GM12878 (cell line): ENCODE data around the gene SLC2A2. TPM values are rescaled to one million over a fixed set of nuclear protein-coding genes. Genes with fewer than 3 reads are reported as not detected.
A peak's percentile ranks its signal among the peaks of the same experiment; 100 is the strongest.

Experiments
- ATF7 ChIP-seq: fragments of 450-650 bp; IDR thresholded peaks from 2 replicates; pipeline ENCODE4 v1.6.1; 2016; ENCODE audit warnings: low read depth, mild to moderate bottlenecking
- SKIL ChIP-seq: fragments of 450-650 bp; IDR thresholded peaks from 2 replicates; pipeline ENCODE4 v1.6.1; 2017; ENCODE audit warnings: mild to moderate bottlenecking, low read depth, inconsistent platforms; ENCODE audit not compliant: poor library complexity, severe bottlenecking
- TCF3 ChIP-seq: IDR thresholded peaks from 2 replicates; pipeline ENCODE4 v1.6.1; 2012; ENCODE audit warnings: low read depth, mild to moderate bottlenecking, low read length, borderline replicate concordance; ENCODE audit not compliant: insufficient read depth
- ZBTB11 ChIP-seq: fragments of 450-650 bp; formaldehyde crosslinking; IDR thresholded peaks from 2 replicates; pipeline ENCODE4 v1.5.0; 2022; ENCODE audit warnings: mild to moderate bottlenecking, missing genetic modification characterization
- ZNF687 ChIP-seq: fragments of 450-650 bp; IDR thresholded peaks from 2 replicates; pipeline ENCODE4 v1.6.1; 2017; ENCODE audit warnings: mild to moderate bottlenecking, moderate library complexity
- polyA plus RNA-seq, 11 experiments: library from polyadenylated mRNA; depleted of rRNA in 4 of 11; unstranded in 6 of 11; stranded (reverse) in 5 of 11; fragments of >200 nt; fragmentation: Nextera tagmentation in 4 of 11; fragmentation: Illumina TruSeq in 1 of 11; extraction: Ambion mirVana in 4 of 11; extraction: Trizol in 1 of 11; gene quantifications; 1 replicate in 1 of 11; 2 replicates in 10 of 11; pipeline versions ENCODE4 v1.2.1 to v1.2.3, GENCODE V29; 2011 to 2016; ENCODE audit warnings: inconsistent platforms in 2 of 11, missing spikeins in 2 of 11, low read depth in 1 of 11
- total RNA-seq, 4 experiments: library from RNA; depleted of rRNA in 3 of 4; stranded (reverse); fragments of >200 nt in 3 of 4; fragmentation: Illumina TruSeq in 1 of 4; extraction: Trizol in 1 of 4; gene quantifications; 2 replicates each; pipeline versions ENCODE4 v1.2.1 to v1.2.3, GENCODE V29; 2013 to 2021
- TF ChIP-seq, protein P1 (sequence below): fragments of 450-650 bp; formaldehyde crosslinking; IDR thresholded peaks from 2 replicates; pipeline ENCODE4 v1.4.0; 2020; ENCODE audit warnings: mild to moderate bottlenecking, moderate library complexity

The SLC2A2 gene
- total and polyA plus RNA-seq, 10 of the 15 experiments (the other 5 are each of a cell fraction or from before 2014, with no cell fraction given), result 0.04 to 0.10 (median 0.04) TPM; not detected in 7

GRCh38 chr3:170982733-170983132 is 43.8 kb downstream of the SLC2A2 start (continued):
- TF ChIP-seq, protein P1, sequence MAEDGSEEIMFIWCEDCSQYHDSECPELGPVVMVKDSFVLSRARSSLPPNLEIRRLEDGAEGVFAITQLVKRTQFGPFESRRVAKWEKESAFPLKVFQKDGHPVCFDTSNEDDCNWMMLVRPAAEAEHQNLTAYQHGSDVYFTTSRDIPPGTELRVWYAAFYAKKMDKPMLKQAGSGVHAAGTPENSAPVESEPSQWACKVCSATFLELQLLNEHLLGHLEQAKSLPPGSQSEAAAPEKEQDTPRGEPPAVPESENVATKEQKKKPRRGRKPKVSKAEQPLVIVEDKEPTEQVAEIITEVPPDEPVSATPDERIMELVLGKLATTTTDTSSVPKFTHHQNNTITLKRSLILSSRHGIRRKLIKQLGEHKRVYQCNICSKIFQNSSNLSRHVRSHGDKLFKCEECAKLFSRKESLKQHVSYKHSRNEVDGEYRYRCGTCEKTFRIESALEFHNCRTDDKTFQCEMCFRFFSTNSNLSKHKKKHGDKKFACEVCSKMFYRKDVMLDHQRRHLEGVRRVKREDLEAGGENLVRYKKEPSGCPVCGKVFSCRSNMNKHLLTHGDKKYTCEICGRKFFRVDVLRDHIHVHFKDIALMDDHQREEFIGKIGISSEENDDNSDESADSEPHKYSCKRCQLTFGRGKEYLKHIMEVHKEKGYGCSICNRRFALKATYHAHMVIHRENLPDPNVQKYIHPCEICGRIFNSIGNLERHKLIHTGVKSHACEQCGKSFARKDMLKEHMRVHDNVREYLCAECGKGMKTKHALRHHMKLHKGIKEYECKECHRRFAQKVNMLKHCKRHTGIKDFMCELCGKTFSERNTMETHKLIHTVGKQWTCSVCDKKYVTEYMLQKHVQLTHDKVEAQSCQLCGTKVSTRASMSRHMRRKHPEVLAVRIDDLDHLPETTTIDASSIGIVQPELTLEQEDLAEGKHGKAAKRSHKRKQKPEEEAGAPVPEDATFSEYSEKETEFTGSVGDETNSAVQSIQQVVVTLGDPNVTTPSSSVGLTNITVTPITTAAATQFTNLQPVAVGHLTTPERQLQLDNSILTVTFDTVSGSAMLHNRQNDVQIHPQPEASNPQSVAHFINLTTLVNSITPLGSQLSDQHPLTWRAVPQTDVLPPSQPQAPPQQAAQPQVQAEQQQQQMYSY, result no peak
- TF ChIP-seq ATF7 (peak; percentile 79), SKIL (no peak), ZNF687 (no peak), ZBTB11 (CRISPR knock-in tag) (no peak), TCF3 (no peak)
